Uterus (tissue), 2 donors: ENCODE results near the gene RALB.

ENCODE experiments used
- POLR2A ChIP-seq, 2 donors: fragments of 450-650 bp; IDR thresholded peaks; one replicate each; pipeline ENCODE4 v1.6.1; 2016; ENCODE audit warnings: antibody characterized with exemption in 2 of 2, mild to moderate bottlenecking in 1 of 2, moderate library complexity in 1 of 2
- TF ChIP-seq, protein P1 (sequence below), 4 experiments: fragments of 200-600 bp in 2 of 4; fragments of 450-650 bp in 2 of 4; sonication (generic) in 2 of 4; IDR thresholded peaks; one replicate each; pipeline ENCODE4 v1.5.1; 2016 to 2019; ENCODE audit warnings: antibody characterized with exemption in 4 of 4, mild to moderate bottlenecking in 2 of 4, moderate library complexity in 1 of 4

DNA sequence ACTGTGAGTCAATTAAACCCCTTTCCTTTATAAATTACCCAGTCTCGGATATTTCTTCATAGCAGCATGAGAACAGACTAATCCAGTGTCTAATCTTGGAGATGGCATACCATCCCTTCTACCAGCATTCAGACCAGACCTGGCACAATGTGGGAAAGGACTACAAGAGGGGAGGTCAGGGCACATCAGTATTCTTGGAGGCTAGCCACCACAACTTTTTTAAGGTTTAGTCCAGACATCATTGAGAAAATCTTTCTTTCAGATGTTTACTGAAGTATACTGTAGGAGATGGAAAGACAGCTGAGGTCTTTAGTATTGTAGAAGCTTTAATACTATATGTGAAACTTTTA lies 4.0 kb downstream of the RALB start:
- TF ChIP-seq, protein P1, sequence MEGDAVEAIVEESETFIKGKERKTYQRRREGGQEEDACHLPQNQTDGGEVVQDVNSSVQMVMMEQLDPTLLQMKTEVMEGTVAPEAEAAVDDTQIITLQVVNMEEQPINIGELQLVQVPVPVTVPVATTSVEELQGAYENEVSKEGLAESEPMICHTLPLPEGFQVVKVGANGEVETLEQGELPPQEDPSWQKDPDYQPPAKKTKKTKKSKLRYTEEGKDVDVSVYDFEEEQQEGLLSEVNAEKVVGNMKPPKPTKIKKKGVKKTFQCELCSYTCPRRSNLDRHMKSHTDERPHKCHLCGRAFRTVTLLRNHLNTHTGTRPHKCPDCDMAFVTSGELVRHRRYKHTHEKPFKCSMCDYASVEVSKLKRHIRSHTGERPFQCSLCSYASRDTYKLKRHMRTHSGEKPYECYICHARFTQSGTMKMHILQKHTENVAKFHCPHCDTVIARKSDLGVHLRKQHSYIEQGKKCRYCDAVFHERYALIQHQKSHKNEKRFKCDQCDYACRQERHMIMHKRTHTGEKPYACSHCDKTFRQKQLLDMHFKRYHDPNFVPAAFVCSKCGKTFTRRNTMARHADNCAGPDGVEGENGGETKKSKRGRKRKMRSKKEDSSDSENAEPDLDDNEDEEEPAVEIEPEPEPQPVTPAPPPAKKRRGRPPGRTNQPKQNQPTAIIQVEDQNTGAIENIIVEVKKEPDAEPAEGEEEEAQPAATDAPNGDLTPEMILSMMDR (IDR thresholded peaks at IDR 0.05): no peak
- TF ChIP-seq POLR2A (IDR thresholded peaks at IDR 0.05): no peak
